Stromal cell of bone marrow (primary cell): ENCODE results near the gene ZNF699.
A peak's percentile ranks its signal among the peaks of the same experiment; 100 is the strongest.
"Not testable (repeated sequence)": the region's sequence is repeated elsewhere in the genome, so short reads cannot be mapped to it uniquely, and the experiment has no call there.

Experiments used
- DNase-seq: peaks from one replicate; pipeline ENCODE4 v3.0.0-alpha.2; 2012; ENCODE audit warnings: low read depth

The ZNF699 gene

GRCh38 chr19:9309139-9309973, at the start of gene ZNF699:
TSS of gene ZNF699 (minus strand) at chr19:9309838. CDS start at chr19:9305119, 4,719 bp downstream.
- DNase-seq = peak; percentile 96

- DNase-seq = no peak
These were observed 45.0 kb upstream of the ZNF699 start for GRCh38 chr19:9354651-9355050.

GRCh38 chr19:9353011-9353410, 43.4 kb upstream of the ZNF699 start:
- no peak for DNase-seq

GRCh38 chr19:9352505-9352904, 42.9 kb upstream of the ZNF699 start:
- no peak for DNase-seq

GRCh38 chr19:9348671-9349070, 39.0 kb upstream of the ZNF699 start:
- no peak for DNase-seq

GRCh38 chr19:9348253-9348652, 38.6 kb upstream of the ZNF699 start:
- no peak for DNase-seq

- no peak for DNase-seq
These were observed 35.4 kb upstream of the ZNF699 start for GRCh38 chr19:9345005-9345404.

GRCh38 chr19:9342610-9343304, 33.1 kb upstream of the ZNF699 start:
- no peak for DNase-seq

- no peak for DNase-seq
These were observed 20.4 kb upstream of the ZNF699 start for GRCh38 chr19:9329999-9330398.

GRCh38 chr19:9324584-9324962, 14.9 kb upstream of the ZNF699 start:
- no peak for DNase-seq

- DNase-seq = peak; percentile 90
These were observed 14.4 kb upstream of the ZNF699 start, which contains the start of gene ZNF559 for GRCh38 chr19:9323919-9324583. TSS of gene ZNF559 (plus strand) at chr19:9324179. CDS start at chr19:9338550, 14,371 bp downstream.

GRCh38 chr19:9323557-9323918, 13.9 kb upstream of the ZNF699 start:
- peak; percentile 63 for DNase-seq

- DNase-seq = not testable (repeated sequence)
These were observed 12.6 kb upstream of the ZNF699 start for GRCh38 chr19:9322201-9322600.

- DNase-seq = not testable (repeated sequence)
These were observed 12.1 kb upstream of the ZNF699 start for GRCh38 chr19:9321756-9322155.

GRCh38 chr19:9321338-9321737, 11.7 kb upstream of the ZNF699 start:
- no peak for DNase-seq

- DNase-seq = no peak
These were observed 4.1 kb upstream of the ZNF699 start for GRCh38 chr19:9313756-9314155.

GRCh38 chr19:9309974-9310446, 372 bp upstream of the ZNF699 start:
- peak; percentile 82 for DNase-seq

GRCh38 chr19:9308091-9308770, 1.4 kb downstream of the ZNF699 start:
- no peak for DNase-seq

- peak; percentile 47 for DNase-seq
These were observed 3.2 kb downstream of the ZNF699 start for GRCh38 chr19:9306443-9306842.

GRCh38 chr19:9296336-9296735, 13.3 kb downstream of the ZNF699 start:
- DNase-seq = no peak

GRCh38 chr19:9295411-9295849, 14.2 kb downstream of the ZNF699 start:
- no peak for DNase-seq
